Measurements from ENCODE around the gene CDC73.

DNA sequence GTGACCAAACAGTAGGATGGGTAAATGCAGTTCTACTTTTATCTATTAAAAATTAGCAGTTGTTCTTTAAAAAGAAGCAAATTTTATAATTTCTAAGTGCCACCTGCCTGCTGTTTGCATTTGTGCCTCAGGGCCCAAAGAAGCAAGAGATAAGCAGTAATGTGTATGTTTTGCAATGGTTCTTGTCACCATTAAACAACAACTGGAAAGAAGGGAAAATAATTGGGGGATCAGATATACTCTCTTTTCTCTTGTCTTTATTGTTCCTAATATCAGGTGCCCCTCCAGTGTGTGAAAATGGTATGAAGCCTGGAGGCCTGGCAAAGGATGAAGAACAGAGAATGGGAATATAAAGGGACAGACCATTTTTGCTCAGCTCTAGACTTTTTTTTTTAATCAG is 55.0 kb downstream of the CDC73 start:
- TF ChIP-seq, protein P1, sequence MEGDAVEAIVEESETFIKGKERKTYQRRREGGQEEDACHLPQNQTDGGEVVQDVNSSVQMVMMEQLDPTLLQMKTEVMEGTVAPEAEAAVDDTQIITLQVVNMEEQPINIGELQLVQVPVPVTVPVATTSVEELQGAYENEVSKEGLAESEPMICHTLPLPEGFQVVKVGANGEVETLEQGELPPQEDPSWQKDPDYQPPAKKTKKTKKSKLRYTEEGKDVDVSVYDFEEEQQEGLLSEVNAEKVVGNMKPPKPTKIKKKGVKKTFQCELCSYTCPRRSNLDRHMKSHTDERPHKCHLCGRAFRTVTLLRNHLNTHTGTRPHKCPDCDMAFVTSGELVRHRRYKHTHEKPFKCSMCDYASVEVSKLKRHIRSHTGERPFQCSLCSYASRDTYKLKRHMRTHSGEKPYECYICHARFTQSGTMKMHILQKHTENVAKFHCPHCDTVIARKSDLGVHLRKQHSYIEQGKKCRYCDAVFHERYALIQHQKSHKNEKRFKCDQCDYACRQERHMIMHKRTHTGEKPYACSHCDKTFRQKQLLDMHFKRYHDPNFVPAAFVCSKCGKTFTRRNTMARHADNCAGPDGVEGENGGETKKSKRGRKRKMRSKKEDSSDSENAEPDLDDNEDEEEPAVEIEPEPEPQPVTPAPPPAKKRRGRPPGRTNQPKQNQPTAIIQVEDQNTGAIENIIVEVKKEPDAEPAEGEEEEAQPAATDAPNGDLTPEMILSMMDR (optimal IDR thresholded peaks at IDR 0.05 in 1 of 3, IDR thresholded peaks at IDR 0.05 in 1 of 3, conservative IDR thresholded peaks at IDR 0.05 in 1 of 3; ENCODE audit: extremely low read depth in 1 of 3, insufficient read depth in 2 of 3, low read length in 3 of 3), result no peak
- TF ChIP-seq EZH2 (IDR thresholded peaks at IDR 0.05; ENCODE audit: low read length), result no peak

All from keratinocyte (primary cell).